GM08714 (cell line): ENCODE measurements around the gene AQP7.
"Not testable (repeated sequence)": the region's sequence is repeated elsewhere in the genome, so short reads cannot be mapped to it uniquely, and the experiment has no call there.

Experiments
- H3K4me3 ChIP-seq: fragments of 200-500 bp; sonication (Bioruptor generic); 2 replicates; pipeline ENCODE4 v1.5.1; 2014; ENCODE audit warnings: mild to moderate bottlenecking, low read length, inconsistent platforms
- ZNF274 ChIP-seq: IDR thresholded peaks from 2 replicates; pipeline ENCODE4 v1.6.1; 2012; ENCODE audit warnings: mild to moderate bottlenecking, low read depth, low read length

The AQP7 gene

GRCh38 chr9:33419708-33420303, 17.4 kb upstream of the AQP7 start:
- TF ChIP-seq ZNF274, result no peak
- H3K4me3 ChIP-seq, result no peak overlapping the region

- no peak for TF ChIP-seq ZNF274
- H3K4me3 ChIP-seq, result no peak overlapping the region
Observed at GRCh38 chr9:33418090-33418489, 15.7 kb upstream of the AQP7 start.

GRCh38 chr9:33416996-33417395, 14.6 kb upstream of the AQP7 start:
- no peak overlapping the region for H3K4me3 ChIP-seq

GRCh38 chr9:33415501-33416038, 13.2 kb upstream of the AQP7 start:
- TF ChIP-seq ZNF274, result no peak
- H3K4me3 ChIP-seq, result no peak overlapping the region

More at GRCh38 chr9:33416996-33417395, 14.6 kb upstream of the AQP7 start:
- no peak for TF ChIP-seq ZNF274

- no peak for TF ChIP-seq ZNF274
- H3K4me3 ChIP-seq, result no peak overlapping the region
Observed at GRCh38 chr9:33414889-33415500, 12.6 kb upstream of the AQP7 start.

GRCh38 chr9:33414268-33414667, 11.9 kb upstream of the AQP7 start:
- no peak overlapping the region for H3K4me3 ChIP-seq
- TF ChIP-seq ZNF274, result no peak

GRCh38 chr9:33408087-33408486, 5.7 kb upstream of the AQP7 start:
- no peak overlapping the region for H3K4me3 ChIP-seq
- no peak for TF ChIP-seq ZNF274

- no peak for TF ChIP-seq ZNF274
- H3K4me3 ChIP-seq, result no peak overlapping the region
Observed at GRCh38 chr9:33407061-33407460, 4.7 kb upstream of the AQP7 start.

GRCh38 chr9:33404788-33405362, 2.5 kb upstream of the AQP7 start:
- no peak for TF ChIP-seq ZNF274
- no peak overlapping the region for H3K4me3 ChIP-seq

- H3K4me3 ChIP-seq, result no peak overlapping the region
- TF ChIP-seq ZNF274, result no peak
Observed at GRCh38 chr9:33403941-33404787, 1.8 kb upstream of the AQP7 start.

- not testable (repeated sequence) for H3K4me3 ChIP-seq
Observed at GRCh38 chr9:33401809-33402208, 559 bp downstream of the AQP7 start.

GRCh38 chr9:33399047-33399446, 3.3 kb downstream of the AQP7 start:
- H3K4me3 ChIP-seq, result not testable (repeated sequence)

GRCh38 chr9:33397801-33398200, 4.6 kb downstream of the AQP7 start:
- H3K4me3 ChIP-seq, result not testable (repeated sequence)

GRCh38 chr9:33395159-33395879, 7.0 kb downstream of the AQP7 start:
- H3K4me3 ChIP-seq, result not testable (repeated sequence)

- H3K4me3 ChIP-seq, result not testable (repeated sequence)
Observed at GRCh38 chr9:33393986-33394385, 8.4 kb downstream of the AQP7 start.
